Measurements from ENCODE around the gene ADGRV1.

The ADGRV1 gene

GRCh38 chr5:90696153-90696552 lies 137.6 kb downstream of the ADGRV1 start:
- no peak overlapping the region for H3K4me2 ChIP-seq (ENCODE audit: low read depth, low read length, poor library complexity, severe bottlenecking)
- no peaks in the 10 kb centered on the region for H3K9me3 ChIP-seq (ENCODE audit: insufficient read depth, low read depth, low read length)
- H3K9ac ChIP-seq (ENCODE audit: low read depth, low read length, poor library complexity, severe bottlenecking): no peak overlapping the region
- H4K20me1 ChIP-seq (ENCODE audit: insufficient read depth, low read length, poor library complexity, severe bottlenecking): no peaks in the 10 kb centered on the region
- no peak overlapping the region for H3K4me3 ChIP-seq (ENCODE audit: low read length, poor library complexity, severe bottlenecking)
- no peaks in the 10 kb centered on the region for H3F3A ChIP-seq (ENCODE audit: low read depth)
- peak overlapping the region; percentile 77; the same call in 1 of the 2 replicates for H2AFZ ChIP-seq (ENCODE audit: low read length)
- H3K27me3 ChIP-seq (ENCODE audit: insufficient read depth, low read length, poor library complexity, severe bottlenecking): no peaks in the 10 kb centered on the region
- TF ChIP-seq EZH2phosphoT487 (IDR thresholded peaks at IDR 0.05; ENCODE audit: borderline replicate concordance): no peak
- TF ChIP-seq, protein P1, sequence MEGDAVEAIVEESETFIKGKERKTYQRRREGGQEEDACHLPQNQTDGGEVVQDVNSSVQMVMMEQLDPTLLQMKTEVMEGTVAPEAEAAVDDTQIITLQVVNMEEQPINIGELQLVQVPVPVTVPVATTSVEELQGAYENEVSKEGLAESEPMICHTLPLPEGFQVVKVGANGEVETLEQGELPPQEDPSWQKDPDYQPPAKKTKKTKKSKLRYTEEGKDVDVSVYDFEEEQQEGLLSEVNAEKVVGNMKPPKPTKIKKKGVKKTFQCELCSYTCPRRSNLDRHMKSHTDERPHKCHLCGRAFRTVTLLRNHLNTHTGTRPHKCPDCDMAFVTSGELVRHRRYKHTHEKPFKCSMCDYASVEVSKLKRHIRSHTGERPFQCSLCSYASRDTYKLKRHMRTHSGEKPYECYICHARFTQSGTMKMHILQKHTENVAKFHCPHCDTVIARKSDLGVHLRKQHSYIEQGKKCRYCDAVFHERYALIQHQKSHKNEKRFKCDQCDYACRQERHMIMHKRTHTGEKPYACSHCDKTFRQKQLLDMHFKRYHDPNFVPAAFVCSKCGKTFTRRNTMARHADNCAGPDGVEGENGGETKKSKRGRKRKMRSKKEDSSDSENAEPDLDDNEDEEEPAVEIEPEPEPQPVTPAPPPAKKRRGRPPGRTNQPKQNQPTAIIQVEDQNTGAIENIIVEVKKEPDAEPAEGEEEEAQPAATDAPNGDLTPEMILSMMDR (conservative IDR thresholded peaks at IDR 0.05; ENCODE audit: low read length): no peak
- H3K9me2 ChIP-seq (replicated peaks; ENCODE audit: low read depth, low read length): no peaks in the 10 kb centered on the region
- no peaks in the 10 kb centered on the region for H3K36me3 ChIP-seq (ENCODE audit: insufficient read depth, low read length)
- H3K79me2 ChIP-seq (ENCODE audit: insufficient read depth, low read length): no peaks in the 10 kb centered on the region
- no peaks in the 10 kb centered on the region for H3K4me1 ChIP-seq (ENCODE audit: insufficient read depth, low read length, poor library complexity, severe bottlenecking)

- no peaks in the 10 kb centered on the region for H3K27me3 ChIP-seq (ENCODE audit: insufficient read depth, low read length, poor library complexity, severe bottlenecking)
- H3F3A ChIP-seq (ENCODE audit: low read depth): no peaks in the 10 kb centered on the region
- H3K79me2 ChIP-seq (ENCODE audit: insufficient read depth, low read length): no peaks in the 10 kb centered on the region
- no peaks in the 10 kb centered on the region for H3K9me2 ChIP-seq (replicated peaks; ENCODE audit: low read depth, low read length)
- H3K9ac ChIP-seq (ENCODE audit: low read depth, low read length, poor library complexity, severe bottlenecking): no peak overlapping the region
- no peak overlapping the region for H3K4me3 ChIP-seq (ENCODE audit: low read length, poor library complexity, severe bottlenecking)
- no peak overlapping the region for H3K4me2 ChIP-seq (ENCODE audit: low read depth, low read length, poor library complexity, severe bottlenecking)
- H4K20me1 ChIP-seq (ENCODE audit: insufficient read depth, low read length, poor library complexity, severe bottlenecking): no peaks in the 10 kb centered on the region
- H3K9me3 ChIP-seq (ENCODE audit: insufficient read depth, low read depth, low read length): no peaks in the 10 kb centered on the region
- TF ChIP-seq, protein P1 (conservative IDR thresholded peaks at IDR 0.05; ENCODE audit: low read length): no peak
- no peak overlapping the region for H2AFZ ChIP-seq (ENCODE audit: low read length)
- H3K4me1 ChIP-seq (ENCODE audit: insufficient read depth, low read length, poor library complexity, severe bottlenecking): no peaks in the 10 kb centered on the region
- no peaks in the 10 kb centered on the region for H3K36me3 ChIP-seq (ENCODE audit: insufficient read depth, low read length)
These were observed 141.7 kb downstream of the ADGRV1 start for GRCh38 chr5:90700299-90700698.

DNA sequence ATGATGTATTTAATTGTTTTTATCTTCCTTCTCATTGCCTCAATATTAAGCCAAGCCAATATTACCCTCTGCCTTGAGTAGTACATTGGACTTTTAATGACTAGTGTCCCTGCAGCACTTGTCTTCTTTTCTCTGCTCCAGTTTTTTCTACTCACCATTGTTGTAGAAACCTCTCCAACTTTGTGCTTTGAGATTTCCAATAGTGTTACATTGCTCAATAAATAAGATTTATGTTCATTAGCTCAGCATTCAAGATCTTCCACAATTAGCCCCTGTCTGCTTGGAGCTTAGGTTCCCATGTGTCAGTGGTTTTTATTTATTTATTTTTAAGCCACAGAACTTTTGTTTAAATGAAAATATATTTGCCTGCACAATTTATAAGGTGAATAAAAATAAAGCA lies 145.3 kb downstream of the ADGRV1 start:
- no peak overlapping the region for H3K4me2 ChIP-seq (ENCODE audit: low read depth, low read length, poor library complexity, severe bottlenecking)
- H2AFZ ChIP-seq (ENCODE audit: low read length): no peak overlapping the region
- no peaks in the 10 kb centered on the region for H3K4me1 ChIP-seq (ENCODE audit: insufficient read depth, low read length, poor library complexity, severe bottlenecking)
- H3K9me2 ChIP-seq (replicated peaks; ENCODE audit: low read depth, low read length): no peaks in the 10 kb centered on the region
- H3K4me3 ChIP-seq (ENCODE audit: low read length, poor library complexity, severe bottlenecking): no peak overlapping the region
- H3K36me3 ChIP-seq (ENCODE audit: insufficient read depth, low read length): no peaks in the 10 kb centered on the region
- H3F3A ChIP-seq (ENCODE audit: low read depth): no peaks in the 10 kb centered on the region
- no peak overlapping the region for H3K9ac ChIP-seq (ENCODE audit: low read depth, low read length, poor library complexity, severe bottlenecking)
- no peaks in the 10 kb centered on the region for H3K9me3 ChIP-seq (ENCODE audit: insufficient read depth, low read depth, low read length)
- no peaks in the 10 kb centered on the region for H3K27me3 ChIP-seq (ENCODE audit: insufficient read depth, low read length, poor library complexity, severe bottlenecking)
- no peaks in the 10 kb centered on the region for H4K20me1 ChIP-seq (ENCODE audit: insufficient read depth, low read length, poor library complexity, severe bottlenecking)
- H3K79me2 ChIP-seq (ENCODE audit: insufficient read depth, low read length): no peaks in the 10 kb centered on the region
- no peak for TF ChIP-seq EZH2phosphoT487 (IDR thresholded peaks at IDR 0.05; ENCODE audit: borderline replicate concordance)
- TF ChIP-seq, protein P1 (conservative IDR thresholded peaks at IDR 0.05; ENCODE audit: low read length): no peak

Measured in Loucy (cell line).